HFFc6 (cell line): ENCODE results near the gene GNL3. TPM values are rescaled to one million over a fixed set of nuclear protein-coding genes. Genes with fewer than 3 reads are reported as not detected.

ENCODE experiments used
- DNase-seq: peaks from one replicate; pipeline ENCODE4 v3.0.0-alpha.2; 2018
- H3K27ac Mint-ChIP-seq: 2 replicates; pipeline ENCODE4 v1.8.0; 2020; ENCODE audit warnings: mild to moderate bottlenecking, mixed read lengths
- H3K27me3 Mint-ChIP-seq: 2 replicates; pipeline ENCODE4 v1.8.0; 2021; ENCODE audit warnings: mild to moderate bottlenecking, moderate library complexity, mixed read lengths; ENCODE audit not compliant: insufficient read depth
- H3K36me3 Mint-ChIP-seq: 2 replicates; pipeline ENCODE4 v1.8.0; 2021; ENCODE audit warnings: low read depth, mixed read lengths
- H3K4me1 Mint-ChIP-seq: 2 replicates; pipeline ENCODE4 v1.8.0; 2020; ENCODE audit warnings: low read depth, mixed read lengths
- H3K4me3 Mint-ChIP-seq: 2 replicates; pipeline ENCODE4 v1.8.0; 2020; ENCODE audit warnings: mild to moderate bottlenecking, moderate library complexity, mixed read lengths
- H3K9me3 Mint-ChIP-seq: 2 replicates; pipeline ENCODE4 v1.8.0; 2020; ENCODE audit warnings: mild to moderate bottlenecking, mixed read lengths
- CTCF ChIP-seq: fragments of 200-600 bp; sonication (generic); IDR thresholded peaks from 2 replicates; pipeline ENCODE4 v1.5.0; 2021; ENCODE audit warnings: antibody characterized with exemption, mild to moderate bottlenecking
- long read RNA-seq: library from polyadenylated mRNA; unstranded; transcript quantifications from one replicate; pipeline ENCODE4 v2.0.0, GENCODE V29; 2019
- total RNA-seq, 6 experiments: library from RNA; stranded (reverse); fragmentation: NEBNext Ultra II Directional; extraction: Animal tissue kit (Norgen Biotek cat#: 25700); gene quantifications; 2 replicates in 1 of 6; 3 replicates in 5 of 6; pipeline ENCODE4 v1.2.3, GENCODE V29; 2021

Gene GNL3
- 10 to 100 TPM; 77.1 to 87.9 (median 80.9) TPM for total RNA-seq
- long read RNA-seq, transcript GNL3-202 (15 exons, 2,040 nt): major isoform, 100 of 153 reads
- long read RNA-seq, partial matches to known transcripts: 30 of 153 reads
- long read RNA-seq, other reads (novel, unspliced or antisense): 17 of 153 reads

GRCh38 chr3:52685709-52686691 is at the start of gene GNL3, which contains the start of gene PBRM1:
TSS of gene GNL3 (plus strand) at chr3:52686032. CDS start at chr3:52686093, 61 bp downstream.
TSS of gene PBRM1 (minus strand) at chr3:52685913.
- Mint-ChIP-seq H3K4me1 (peaks cover 70% of the 10 kb centered on the region), H3K27ac (peak within 1 kb of the TSS; percentile 99), H3K36me3 (peaks cover 52% of the 10 kb centered on the region), H3K4me3 (peak within 1 kb of the TSS; percentile 100), H3K27me3 (peaks cover 3% of the 10 kb centered on the region), H3K9me3 (no peaks in the 10 kb centered on the region; the same call in 1 of the 2 replicates)
- DNase-seq: peak; percentile 92
- no peak for TF ChIP-seq CTCF

- no peaks in the 10 kb centered on the region for H3K9me3 Mint-ChIP-seq
- H3K4me3 Mint-ChIP-seq: no peak overlapping the region
- DNase-seq: no peak
- TF ChIP-seq CTCF: no peak
- no peak overlapping the region for H3K27ac Mint-ChIP-seq
- peaks cover 11% of the 10 kb centered on the region for H3K4me1 Mint-ChIP-seq
- no peaks in the 10 kb centered on the region; the same call in 1 of the 2 replicates for H3K27me3 Mint-ChIP-seq
- peaks cover 13% of the 10 kb centered on the region for H3K36me3 Mint-ChIP-seq
Measured at GRCh38 chr3:52636673-52637072, 49.2 kb upstream of the GNL3 start.

- H3K27me3 Mint-ChIP-seq: no peaks in the 10 kb centered on the region; the same call in 1 of the 2 replicates
- peaks cover 20% of the 10 kb centered on the region for H3K4me1 Mint-ChIP-seq
- H3K27ac Mint-ChIP-seq: 0 out of 2 replicates have a peak overlapping the region, but pooled peaks have one; percentile 3
- H3K36me3 Mint-ChIP-seq: peaks cover 49% of the 10 kb centered on the region
- no peak for TF ChIP-seq CTCF
- H3K9me3 Mint-ChIP-seq: no peaks in the 10 kb centered on the region
- H3K4me3 Mint-ChIP-seq: no peak overlapping the region
- DNase-seq: no peak
Measured at GRCh38 chr3:52645549-52645948, 40.3 kb upstream of the GNL3 start.

- Mint-ChIP-seq H3K4me3 (peak overlapping the region; percentile 58), H3K27me3 (no peaks in the 10 kb centered on the region; the same call in 1 of the 2 replicates), H3K27ac (peak overlapping the region; percentile 84), H3K36me3 (peaks cover 59% of the 10 kb centered on the region), H3K9me3 (no peaks in the 10 kb centered on the region), H3K4me1 (peaks cover 26% of the 10 kb centered on the region)
- TF ChIP-seq CTCF: no peak
- peak; percentile 35 for DNase-seq
Measured at GRCh38 chr3:52649461-52650210, 36.2 kb upstream of the GNL3 start.

GRCh38 chr3:52650439-52650838 is 35.4 kb upstream of the GNL3 start:
- Mint-ChIP-seq H3K27me3 (no peaks in the 10 kb centered on the region), H3K36me3 (peaks cover 57% of the 10 kb centered on the region)

More at GRCh38 chr3:52650439-52650838, 35.4 kb upstream of the GNL3 start:
- TF ChIP-seq CTCF: no peak
- Mint-ChIP-seq H3K4me1 (peaks cover 26% of the 10 kb centered on the region), H3K4me3 (no peak overlapping the region), H3K9me3 (no peaks in the 10 kb centered on the region), H3K27ac (peak overlapping the region; percentile 84)
- peak; percentile 1 for DNase-seq
